HG03066 (cell line): Measurements from ENCODE around the gene CLEC4E.
"Not testable (repeated sequence)": the region's sequence is repeated elsewhere in the genome, so short reads cannot be mapped to it uniquely, and the experiment has no call there.

ENCODE experiments used
- ATAC-seq: cut with Tn5 transposase; IDR thresholded peaks from one replicate; pipeline ENCODE4 v1.9.1; 2021; ENCODE audit warnings: low read depth; ENCODE audit not compliant: unreplicated experiment

Gene CLEC4E, protein sequence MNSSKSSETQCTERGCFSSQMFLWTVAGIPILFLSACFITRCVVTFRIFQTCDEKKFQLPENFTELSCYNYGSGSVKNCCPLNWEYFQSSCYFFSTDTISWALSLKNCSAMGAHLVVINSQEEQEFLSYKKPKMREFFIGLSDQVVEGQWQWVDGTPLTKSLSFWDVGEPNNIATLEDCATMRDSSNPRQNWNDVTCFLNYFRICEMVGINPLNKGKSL

DNA sequence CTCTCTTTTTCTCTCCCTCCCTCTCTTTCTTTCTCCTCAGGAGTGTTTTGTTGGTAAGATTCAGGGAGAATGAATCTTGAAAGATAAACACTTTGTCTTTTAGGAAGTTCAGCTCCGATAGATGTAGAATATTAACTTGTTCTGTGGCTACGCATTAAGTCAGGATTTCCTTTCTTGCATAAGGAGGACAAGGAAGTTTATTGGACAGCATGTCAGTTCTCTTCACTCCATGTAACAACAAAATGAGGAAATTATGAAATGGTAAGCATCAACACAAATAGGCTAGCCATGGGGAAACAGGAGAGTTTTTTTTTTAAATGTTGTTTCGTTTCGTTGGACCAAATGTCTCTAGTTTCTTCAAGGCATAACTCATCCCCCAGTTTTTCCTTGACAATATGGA lies at the start of gene CLEC4E:
CLEC4E (minus strand) TSS at position 75 of the 400 bp plus-strand sequence. CDS start 108 bp downstream, outside the sequence.
- ATAC-seq = not testable (repeated sequence)

DNA sequence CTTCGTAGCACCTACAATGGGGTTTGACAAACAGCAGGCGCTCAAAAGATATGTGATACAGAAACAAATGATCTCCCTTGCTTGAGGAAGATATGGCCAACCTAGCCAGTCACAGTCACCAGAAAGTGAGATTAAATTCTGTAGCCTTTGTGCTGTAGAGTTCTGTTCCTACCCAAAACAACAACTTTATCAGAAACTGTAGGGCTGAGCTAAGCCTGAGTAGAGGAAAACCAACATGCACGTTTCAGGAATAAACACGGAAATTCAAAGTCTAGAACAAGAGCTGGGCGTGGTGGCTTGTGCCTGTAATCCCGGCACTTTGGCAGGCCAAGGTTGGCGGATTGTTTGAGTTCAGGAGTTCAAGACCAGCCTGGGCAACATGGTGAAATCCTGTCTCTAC lies 49.0 kb upstream of the CLEC4E start:
- no peak for ATAC-seq

DNA sequence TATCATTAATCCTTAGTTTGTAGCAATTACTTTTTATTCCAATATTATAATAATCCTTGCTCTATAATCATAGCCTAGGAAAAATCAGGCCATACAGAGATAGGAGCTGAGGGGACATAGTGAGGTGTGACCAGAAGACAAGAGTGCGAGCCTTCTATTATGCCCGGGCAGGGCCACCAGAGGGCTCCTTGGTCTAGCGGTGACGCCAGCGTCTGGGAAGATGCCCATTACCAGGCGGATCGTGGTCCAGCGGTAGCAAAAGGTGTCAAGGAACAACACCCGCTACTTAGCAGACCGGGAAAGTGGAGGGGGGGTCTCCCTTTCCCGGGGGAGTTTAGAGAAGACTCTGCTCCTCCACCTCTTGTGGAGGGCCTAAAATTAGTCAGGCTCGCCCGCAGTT lies 43.8 kb upstream of the CLEC4E start:
- not testable (repeated sequence) for ATAC-seq

DNA sequence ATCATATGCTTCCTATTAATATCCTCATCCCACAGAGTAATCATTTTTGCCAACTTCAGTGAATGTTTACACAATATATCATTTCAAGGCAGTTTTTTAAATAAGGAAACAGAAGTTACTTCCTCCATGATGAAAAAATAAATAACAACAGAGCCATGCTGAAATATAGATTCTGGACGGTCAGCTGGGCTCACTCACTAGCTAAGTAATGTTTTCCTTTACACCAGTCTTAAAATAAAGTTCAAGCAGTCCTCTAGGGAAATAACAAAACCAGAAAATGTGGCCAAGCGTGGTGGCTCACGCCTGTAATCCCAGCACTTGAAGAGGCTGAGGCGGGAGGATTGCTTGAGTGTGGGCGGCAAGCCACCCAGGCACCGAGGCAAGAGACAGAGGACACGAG lies 43.3 kb upstream of the CLEC4E start:
- no peak for ATAC-seq

DNA sequence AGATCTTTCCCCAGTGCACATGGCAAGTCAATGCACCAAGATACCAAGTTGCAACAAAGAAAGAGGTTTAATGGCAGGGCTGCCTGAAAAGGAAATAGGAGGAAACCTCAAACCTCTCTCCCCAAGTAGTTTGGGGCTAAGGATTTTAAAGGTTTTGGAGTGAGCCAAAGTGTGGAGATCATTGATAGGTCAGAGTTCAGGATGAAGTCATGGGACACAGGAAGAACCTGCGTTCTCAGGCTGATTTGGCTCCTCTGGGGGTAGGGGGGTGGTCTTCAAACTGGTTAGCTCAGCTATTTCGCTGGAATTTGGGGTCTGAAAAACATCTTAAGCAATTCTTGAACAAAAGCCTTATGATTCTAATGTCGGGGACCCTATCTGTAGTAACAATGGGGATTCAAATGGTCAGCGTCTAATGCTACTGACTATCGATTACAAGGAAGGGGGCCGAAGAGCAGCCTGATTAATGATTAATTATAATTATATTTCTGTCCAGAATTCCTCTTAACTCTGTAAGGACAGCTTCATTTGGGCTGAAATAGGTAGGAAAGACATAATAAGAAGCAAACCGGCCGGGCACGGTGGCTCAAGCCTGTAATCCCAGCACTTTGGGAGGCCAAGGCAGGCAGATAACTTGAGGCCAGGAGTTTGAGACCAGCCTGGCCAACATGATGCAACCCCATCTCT lies 40.5 kb upstream of the CLEC4E start:
- ATAC-seq = no peak

DNA sequence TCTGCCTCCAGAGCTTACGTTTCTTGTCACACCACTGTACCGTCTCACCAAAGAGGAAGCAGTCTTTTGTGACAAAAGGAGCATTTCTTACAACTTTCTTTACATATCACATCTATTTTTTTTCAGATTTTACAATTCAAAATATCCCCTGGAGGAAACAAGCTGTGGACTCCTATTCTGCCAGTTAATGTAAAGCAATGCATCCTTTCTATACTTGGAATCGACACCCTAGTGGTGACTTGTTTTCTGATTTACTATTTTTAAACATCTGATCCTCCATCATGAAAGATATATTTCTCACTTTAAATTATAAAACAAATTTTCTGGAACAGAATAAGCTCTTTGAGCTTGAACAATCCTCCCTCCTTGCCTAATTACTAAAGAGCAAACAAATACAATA lies 37.2 kb upstream of the CLEC4E start:
- no peak for ATAC-seq

GRCh38 chr12:8572507-8572906 lies 31.8 kb upstream of the CLEC4E start:
- no peak for ATAC-seq

- ATAC-seq = no peak
Observed at GRCh38 chr12:8566525-8566924, 25.8 kb upstream of the CLEC4E start.

DNA sequence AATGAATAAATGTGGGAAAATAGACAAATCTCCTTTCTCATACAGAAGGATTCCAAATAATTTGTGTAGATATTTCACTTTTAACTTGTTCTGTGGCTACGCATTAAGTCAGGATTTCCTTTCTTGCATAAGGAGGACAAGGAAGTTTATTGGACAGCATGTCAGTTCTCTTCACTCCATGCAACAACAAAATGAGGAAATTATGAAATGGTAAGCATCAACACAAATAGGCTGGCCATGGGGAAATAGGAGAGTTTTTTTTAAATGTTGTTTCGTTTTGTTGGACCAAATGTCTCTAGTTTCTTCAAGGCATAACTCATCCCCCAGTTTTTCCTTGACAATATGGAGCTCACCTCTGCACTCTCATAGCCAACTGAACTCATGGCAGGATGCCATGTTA lies 25.3 kb upstream of the CLEC4E start:
- not testable (repeated sequence) for ATAC-seq

GRCh38 chr12:8564656-8565055 lies 24.0 kb upstream of the CLEC4E start:
- no peak for ATAC-seq

GRCh38 chr12:8563356-8563755 lies 22.7 kb upstream of the CLEC4E start:
- no peak for ATAC-seq

- ATAC-seq = no peak
Observed at GRCh38 chr12:8562310-8562709, 21.6 kb upstream of the CLEC4E start.

- no peak for ATAC-seq
Observed at GRCh38 chr12:8561011-8561410, 20.3 kb upstream of the CLEC4E start.

GRCh38 chr12:8559676-8560075 lies 19.0 kb upstream of the CLEC4E start:
- no peak for ATAC-seq

GRCh38 chr12:8556531-8557097 lies 15.9 kb upstream of the CLEC4E start:
- ATAC-seq = no peak

DNA sequence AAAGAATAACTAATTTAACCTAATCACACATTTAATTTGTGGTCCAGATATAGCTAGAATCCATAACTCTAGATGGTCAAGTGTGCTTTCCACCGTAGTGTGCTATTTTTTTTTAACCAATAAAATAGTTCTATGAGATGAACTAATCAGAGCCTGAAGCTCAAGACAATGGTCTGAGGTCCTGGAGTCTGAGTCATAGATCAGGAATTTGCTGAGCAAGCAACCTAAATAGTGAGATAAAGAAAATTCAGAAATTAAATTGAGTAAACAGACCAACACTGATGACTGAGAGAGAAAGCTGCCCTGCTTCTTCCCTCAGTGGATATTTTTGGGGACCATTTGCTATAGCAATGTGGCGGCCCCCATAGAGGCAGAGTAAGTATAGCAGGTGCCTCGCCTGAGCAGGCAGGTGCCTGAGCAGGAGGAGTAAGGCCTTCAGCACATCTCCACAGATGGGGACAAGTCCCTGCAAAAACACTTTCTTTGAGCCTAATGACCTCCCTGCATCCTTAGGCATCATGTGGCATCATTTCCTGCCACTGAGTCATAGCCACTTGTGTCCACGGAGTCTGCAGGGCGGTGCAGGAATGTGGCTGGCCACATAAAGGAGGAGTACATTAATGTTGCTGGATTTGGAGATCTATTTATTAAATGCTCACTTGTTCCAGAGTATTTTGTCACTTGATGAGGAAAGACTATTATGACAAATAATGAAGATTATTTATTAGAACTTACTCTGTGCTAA lies 13.9 kb upstream of the CLEC4E start:
- ATAC-seq = no peak

DNA sequence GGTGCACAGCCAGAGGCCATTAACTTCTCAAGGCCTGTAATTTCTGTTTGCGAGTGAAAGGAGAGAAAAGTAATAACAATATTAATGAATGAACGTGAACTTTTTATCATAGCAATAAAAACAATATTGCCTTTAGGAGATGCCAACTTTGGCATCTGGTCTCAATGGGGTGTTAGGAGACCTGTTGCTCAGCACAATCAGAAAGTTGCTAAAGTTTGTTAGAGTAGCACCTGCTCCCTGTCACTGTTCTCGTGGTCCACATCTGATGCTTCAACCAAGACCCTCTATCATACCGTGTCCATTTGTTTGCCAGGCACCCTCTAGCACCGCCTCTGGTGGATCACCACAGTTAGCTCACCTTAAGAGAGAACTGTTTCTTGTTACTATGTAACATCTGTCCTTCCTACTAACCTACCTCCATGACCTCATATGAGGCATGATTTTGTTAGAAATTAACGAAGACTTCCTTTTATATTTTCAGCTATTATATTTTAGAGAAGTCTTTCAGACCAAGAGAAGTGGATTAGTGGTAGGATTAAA lies 12.5 kb upstream of the CLEC4E start:
- ATAC-seq = no peak

- no peak for ATAC-seq
Observed at GRCh38 chr12:8549381-8549780, 8.7 kb upstream of the CLEC4E start.

GRCh38 chr12:8548192-8548591 lies 7.5 kb upstream of the CLEC4E start:
- ATAC-seq = no peak

DNA sequence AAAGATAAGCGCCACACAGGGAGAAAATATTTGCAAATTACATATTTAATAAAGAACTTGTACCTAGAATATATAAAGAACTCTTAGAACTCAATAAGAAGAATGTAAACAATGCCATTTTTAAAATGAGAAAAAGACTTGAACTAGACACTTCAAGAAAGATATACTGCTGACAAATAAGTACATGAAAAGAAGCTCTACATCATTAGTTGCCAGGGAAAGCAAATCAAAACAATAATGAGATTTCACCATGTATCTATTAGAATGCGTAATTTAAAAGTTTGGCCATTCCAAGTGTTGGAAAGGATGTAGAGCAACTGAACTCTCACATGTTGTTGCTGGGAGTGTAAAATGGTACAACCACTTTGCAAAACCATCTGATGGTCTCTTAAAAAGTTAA lies 6.9 kb upstream of the CLEC4E start:
- no peak for ATAC-seq

GRCh38 chr12:8546591-8546990 lies 5.9 kb upstream of the CLEC4E start:
- no peak for ATAC-seq
